PC-9 (cell line): ENCODE results near the gene NKX1-2.

Experiments
- CTCF ChIP-seq: fragments of 200-600 bp; sonication (generic); conservative IDR thresholded peaks from 2 replicates; pipeline ENCODE4 v1.6.1; 2017; ENCODE audit warnings: mixed run types, antibody characterized with exemption, mild to moderate bottlenecking, moderate library complexity
- EZH2 ChIP-seq: fragments of 200-600 bp; sonication (generic); IDR thresholded peaks from 2 replicates; pipeline ENCODE4 v1.8.0; 2017; ENCODE audit warnings: antibody characterized with exemption, low read depth

- TF ChIP-seq CTCF (no peak), EZH2 (no peak)
These were observed 46.3 kb upstream of the NKX1-2 start for GRCh38 chr10:124496150-124496549.
